ENCODE results near the gene SLC44A2.

SLC44A2 gene

DNA sequence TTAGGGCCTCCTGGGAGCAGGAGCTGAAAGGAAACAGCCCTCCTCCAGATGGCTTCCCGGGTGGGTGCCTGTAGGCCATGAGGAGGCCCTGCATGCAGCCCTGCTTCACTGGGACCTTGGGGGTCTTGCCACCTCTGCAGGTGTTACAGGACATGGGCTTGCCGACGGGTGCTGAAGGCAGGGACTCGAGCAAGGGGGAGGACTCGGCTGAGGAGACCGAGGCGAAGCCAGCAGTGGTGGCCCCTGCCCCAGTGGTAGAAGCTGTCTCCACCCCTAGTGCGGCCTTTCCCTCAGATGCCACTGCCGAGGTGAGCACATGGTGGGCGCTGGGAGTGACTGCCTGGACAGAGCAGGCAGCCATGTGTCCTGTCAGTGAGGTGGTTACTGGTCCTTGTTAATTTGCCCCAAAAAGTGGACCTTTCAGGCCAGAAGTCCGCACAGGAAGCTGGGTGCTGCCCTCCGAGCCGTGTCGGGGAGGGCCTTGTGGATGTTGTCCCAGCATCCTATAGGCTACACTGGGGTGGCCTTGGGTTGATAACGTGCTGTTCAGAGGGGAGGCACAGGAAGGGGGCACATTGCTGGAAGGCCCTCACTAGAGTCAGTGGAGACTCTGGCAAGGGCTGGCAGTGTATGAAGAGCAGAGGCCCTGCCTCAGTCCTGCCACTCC lies 57.2 kb downstream of the SLC44A2 start:
- TF ChIP-seq, protein P1, sequence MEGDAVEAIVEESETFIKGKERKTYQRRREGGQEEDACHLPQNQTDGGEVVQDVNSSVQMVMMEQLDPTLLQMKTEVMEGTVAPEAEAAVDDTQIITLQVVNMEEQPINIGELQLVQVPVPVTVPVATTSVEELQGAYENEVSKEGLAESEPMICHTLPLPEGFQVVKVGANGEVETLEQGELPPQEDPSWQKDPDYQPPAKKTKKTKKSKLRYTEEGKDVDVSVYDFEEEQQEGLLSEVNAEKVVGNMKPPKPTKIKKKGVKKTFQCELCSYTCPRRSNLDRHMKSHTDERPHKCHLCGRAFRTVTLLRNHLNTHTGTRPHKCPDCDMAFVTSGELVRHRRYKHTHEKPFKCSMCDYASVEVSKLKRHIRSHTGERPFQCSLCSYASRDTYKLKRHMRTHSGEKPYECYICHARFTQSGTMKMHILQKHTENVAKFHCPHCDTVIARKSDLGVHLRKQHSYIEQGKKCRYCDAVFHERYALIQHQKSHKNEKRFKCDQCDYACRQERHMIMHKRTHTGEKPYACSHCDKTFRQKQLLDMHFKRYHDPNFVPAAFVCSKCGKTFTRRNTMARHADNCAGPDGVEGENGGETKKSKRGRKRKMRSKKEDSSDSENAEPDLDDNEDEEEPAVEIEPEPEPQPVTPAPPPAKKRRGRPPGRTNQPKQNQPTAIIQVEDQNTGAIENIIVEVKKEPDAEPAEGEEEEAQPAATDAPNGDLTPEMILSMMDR (IDR thresholded peaks at IDR 0.05; ENCODE audit: extremely low read depth, missing control alignments) = no peak
- DNase-seq (ENCODE audit: low spot score) = no peak

DNA sequence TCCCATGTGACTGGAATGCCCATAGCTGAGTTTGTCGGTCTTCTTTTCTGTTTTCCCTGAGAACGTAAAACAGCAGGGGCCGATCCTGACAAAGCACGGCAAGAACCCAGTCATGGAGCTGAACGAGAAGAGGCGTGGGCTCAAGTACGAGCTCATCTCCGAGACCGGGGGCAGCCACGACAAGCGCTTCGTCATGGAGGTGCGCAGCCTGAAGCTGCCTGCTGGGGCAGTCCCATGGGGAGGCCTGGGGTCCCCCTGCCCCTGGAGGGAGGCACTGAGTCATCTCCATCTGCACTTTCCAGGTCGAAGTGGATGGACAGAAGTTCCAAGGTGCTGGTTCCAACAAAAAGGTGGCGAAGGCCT lies 57.7 kb downstream of the SLC44A2 start:
- TF ChIP-seq, protein P1 (IDR thresholded peaks at IDR 0.05; ENCODE audit: extremely low read depth, missing control alignments) = no peak
- no peak for DNase-seq (ENCODE audit: low spot score)

DNA sequence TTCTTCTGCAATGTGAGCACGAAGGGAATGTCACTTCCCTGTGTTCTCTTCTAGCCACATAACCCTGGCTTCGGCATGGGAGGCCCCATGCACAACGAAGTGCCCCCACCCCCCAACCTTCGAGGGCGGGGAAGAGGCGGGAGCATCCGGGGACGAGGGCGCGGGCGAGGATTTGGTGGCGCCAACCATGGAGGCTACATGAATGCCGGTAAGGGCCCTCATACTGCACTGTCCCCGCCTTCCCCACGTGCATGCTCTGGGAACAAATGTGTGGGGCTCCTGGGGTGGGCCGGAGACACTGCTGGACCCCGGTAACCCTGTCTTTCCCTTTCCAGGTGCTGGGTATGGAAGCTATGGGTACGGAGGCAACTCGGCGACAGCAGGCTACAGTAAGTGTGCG lies 58.2 kb downstream of the SLC44A2 start:
- TF ChIP-seq, protein P1 (IDR thresholded peaks at IDR 0.05; ENCODE audit: extremely low read depth, missing control alignments) = no peak

DNA sequence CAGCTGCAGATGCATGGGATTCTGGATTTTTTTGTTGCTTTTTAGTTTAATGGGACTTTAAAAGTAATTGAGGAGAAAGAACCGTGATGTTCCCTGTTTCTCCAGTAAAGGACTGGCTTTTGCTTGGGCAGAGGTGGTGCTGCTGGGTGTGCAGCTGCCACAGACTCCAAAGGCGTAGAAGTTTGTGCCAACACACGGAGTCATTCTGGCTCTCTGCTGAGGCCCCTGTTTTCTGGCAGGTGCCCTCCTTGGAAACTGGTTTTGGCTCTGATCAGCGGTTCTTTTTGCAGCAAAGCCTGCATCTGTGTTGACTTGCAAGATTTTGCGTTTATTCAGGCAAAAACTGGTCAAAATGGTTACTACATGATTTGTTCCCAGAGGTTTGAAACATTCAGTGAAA lies 59.9 kb downstream of the SLC44A2 start:
- TF ChIP-seq, protein P1 (IDR thresholded peaks at IDR 0.05; ENCODE audit: extremely low read depth, missing control alignments) = no peak
- DNase-seq (ENCODE audit: low spot score) = no peak

More for the DNA sequence above, 58.2 kb downstream of the SLC44A2 start:
- DNase-seq (ENCODE audit: low spot score) = no peak

DNA sequence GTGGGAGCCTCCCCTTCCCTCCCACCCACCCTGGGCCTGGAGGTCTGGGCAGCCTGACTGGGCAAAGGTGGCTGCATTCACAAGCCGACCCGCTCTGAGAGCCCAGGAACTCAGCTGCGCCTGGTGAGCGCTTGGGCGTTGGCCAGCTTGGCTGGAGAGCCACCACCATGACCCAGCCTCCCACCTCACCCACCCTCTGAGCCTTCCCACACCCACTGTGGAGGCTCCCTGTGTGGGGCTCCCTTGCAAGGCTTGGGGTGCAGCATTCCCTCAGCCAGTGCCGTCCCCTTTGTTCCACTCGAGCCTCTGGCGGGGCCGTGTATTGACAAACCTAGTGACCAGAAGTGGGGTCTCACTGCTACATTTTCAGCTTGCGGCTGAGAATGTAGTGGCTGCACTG lies 60.8 kb downstream of the SLC44A2 start:
- TF ChIP-seq, protein P1 (IDR thresholded peaks at IDR 0.05; ENCODE audit: extremely low read depth, missing control alignments) = no peak
- no peak for DNase-seq (ENCODE audit: low spot score)

DNA sequence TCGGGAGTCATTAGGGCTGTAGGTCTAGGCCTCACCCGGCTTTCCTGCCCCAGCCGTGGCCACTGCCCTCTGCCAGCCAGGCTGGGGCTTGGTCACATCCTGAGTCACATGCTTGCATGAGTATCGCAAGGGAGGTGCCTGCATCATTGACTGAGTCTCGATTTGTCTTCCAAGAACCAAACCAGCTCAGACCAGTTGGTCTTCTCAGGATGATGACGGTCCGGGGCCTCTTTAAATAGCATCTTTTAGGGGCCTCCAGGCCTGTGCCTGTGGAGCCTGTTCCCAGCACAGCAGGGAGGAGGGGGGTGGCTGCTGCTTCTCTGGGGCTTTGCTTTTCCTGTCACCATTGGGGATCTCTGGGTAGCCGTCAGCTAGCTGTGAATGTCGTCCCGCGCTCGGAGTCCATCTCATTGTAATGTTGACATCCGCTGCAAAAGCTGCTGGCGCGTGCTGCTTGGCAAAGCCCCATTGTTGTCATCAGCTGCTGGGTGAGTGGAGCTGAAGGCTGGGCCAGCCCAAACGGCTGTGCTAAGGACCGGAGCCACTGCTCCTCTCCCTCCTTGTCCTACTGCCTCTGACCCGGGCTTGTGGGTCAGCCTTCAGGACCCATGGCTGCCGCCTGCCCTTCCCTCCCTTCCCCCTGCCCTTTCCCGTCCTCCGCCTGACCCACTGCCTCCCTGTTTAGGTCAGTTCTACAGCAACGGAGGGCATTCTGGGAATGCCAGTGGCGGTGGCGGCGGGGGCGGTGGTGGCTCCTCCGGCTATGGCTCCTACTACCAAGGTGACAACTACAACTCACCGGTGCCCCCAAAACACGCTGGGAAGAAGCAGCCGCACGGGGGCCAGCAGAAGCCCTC lies 61.5 kb downstream of the SLC44A2 start:
- TF ChIP-seq, protein P1 (IDR thresholded peaks at IDR 0.05; ENCODE audit: extremely low read depth, missing control alignments) = no peak
- DNase-seq (ENCODE audit: low spot score) = no peak
